Keratinocyte (primary cell): ENCODE results near the gene MYOM1.

ENCODE experiments used
- CTCF ChIP-seq, 3 experiments: IDR thresholded peaks in 1 of 3; conservative IDR thresholded peaks in 1 of 3; optimal IDR thresholded peaks in 1 of 3; 2 replicates in 2 of 3; 3 replicates in 1 of 3; pipeline versions ENCODE3 to v1.5.1; 2011; ENCODE audit warnings: low read length in 3 of 3, mild to moderate bottlenecking in 3 of 3, moderate library complexity in 2 of 3, control low read depth in 1 of 3, inconsistent platforms in 1 of 3; ENCODE audit not compliant: insufficient read depth in 2 of 3; ENCODE audit errors: extremely low read depth in 1 of 3
- EZH2 ChIP-seq: IDR thresholded peaks from one replicate; pipeline ENCODE4 v1.6.1; 2012; ENCODE audit warnings: inconsistent platforms, mild to moderate bottlenecking, low read length, moderate library complexity

GRCh38 chr18:3066341-3067110, 153.2 kb downstream of the MYOM1 start:
- TF ChIP-seq CTCF (optimal IDR thresholded peaks at IDR 0.05 in 1 of 3, IDR thresholded peaks at IDR 0.05 in 1 of 3, conservative IDR thresholded peaks at IDR 0.05 in 1 of 3; ENCODE audit: extremely low read depth in 1 of 3, insufficient read depth in 2 of 3, low read length in 3 of 3) (no peak), EZH2 (no peak)
